G401.6 (cell line): ENCODE results near the gene KDM4C.
"Not testable (repeated sequence)": the region's sequence is repeated elsewhere in the genome, so short reads cannot be mapped to it uniquely, and the experiment has no call there.

Experiments used
- FAIRE-seq: peaks from 2 replicates; lab custom pipeline; 2012; peaks lifted over from hg19 to GRCh38; lab: Jason Lieb, UNC

KDM4C gene

DNA sequence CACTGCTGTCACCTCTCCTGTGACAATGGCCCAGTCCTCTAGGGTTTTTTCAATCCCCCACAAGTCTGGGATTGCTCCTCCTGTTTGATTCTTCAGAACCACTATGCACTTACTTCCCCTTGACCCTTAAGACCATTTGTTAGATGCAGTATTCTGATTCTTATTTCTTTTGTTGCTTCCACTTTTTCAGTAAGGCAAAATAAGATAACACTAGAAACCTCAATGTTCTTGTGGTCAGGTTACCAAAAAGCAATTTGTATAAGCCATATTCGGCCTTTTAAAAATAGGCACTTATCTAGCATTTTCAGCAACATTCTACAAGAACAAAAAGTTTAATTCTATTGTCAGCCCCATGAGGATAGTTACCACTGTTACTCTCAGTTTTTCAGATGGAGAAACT, 220.0 kb downstream of the KDM4C start:
- FAIRE-seq, result no peak

DNA sequence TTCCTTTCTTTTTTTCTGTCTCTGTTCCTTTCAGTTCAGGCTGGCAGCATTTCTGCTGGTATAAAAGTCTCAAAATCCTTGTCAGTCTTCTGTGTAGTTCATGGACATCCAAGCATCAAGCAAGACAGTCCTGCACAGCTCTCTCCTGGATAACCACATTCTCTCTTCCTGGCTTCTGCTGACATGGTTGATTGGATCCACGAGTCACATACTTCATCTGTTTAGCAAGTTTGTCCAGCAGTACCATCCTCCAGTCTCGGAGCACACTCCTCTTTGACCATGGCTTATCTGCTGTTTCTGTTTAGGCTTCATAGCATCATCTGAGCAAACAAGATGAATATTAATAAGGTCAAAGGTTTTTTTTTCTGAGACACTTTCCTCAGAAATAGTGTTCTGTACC, 220.8 kb downstream of the KDM4C start:
- no peak for FAIRE-seq

DNA sequence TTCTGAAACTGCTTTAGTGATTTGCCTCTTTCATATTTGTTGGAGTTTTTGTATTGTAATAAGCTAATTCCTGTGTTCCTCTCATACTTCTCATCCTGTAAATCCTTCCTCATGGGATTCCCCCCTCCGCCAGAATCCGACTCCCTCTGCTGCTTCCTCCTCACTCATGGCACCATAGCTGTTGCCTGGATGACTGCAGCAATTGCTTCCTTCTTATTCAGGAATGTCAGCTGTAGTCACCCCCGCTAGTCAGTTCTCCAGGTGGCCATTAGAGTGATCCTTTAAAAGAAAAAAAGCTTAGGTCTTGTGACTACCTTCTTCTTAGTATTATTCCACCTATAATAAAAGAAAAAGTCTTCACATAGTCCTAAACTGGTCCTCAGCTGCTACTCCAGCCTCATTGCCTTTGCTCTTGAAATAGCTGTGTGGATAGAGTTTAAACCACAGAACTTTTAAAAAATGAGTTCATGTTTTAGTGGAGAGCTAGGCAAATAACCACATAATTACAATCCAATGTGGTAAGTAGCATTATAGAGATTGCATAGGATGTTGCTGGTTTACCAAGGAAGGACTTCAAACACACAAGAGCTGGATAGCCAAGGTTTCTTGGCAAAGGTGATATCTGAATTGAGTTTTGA, 227.3 kb downstream of the KDM4C start:
- no peak for FAIRE-seq

DNA sequence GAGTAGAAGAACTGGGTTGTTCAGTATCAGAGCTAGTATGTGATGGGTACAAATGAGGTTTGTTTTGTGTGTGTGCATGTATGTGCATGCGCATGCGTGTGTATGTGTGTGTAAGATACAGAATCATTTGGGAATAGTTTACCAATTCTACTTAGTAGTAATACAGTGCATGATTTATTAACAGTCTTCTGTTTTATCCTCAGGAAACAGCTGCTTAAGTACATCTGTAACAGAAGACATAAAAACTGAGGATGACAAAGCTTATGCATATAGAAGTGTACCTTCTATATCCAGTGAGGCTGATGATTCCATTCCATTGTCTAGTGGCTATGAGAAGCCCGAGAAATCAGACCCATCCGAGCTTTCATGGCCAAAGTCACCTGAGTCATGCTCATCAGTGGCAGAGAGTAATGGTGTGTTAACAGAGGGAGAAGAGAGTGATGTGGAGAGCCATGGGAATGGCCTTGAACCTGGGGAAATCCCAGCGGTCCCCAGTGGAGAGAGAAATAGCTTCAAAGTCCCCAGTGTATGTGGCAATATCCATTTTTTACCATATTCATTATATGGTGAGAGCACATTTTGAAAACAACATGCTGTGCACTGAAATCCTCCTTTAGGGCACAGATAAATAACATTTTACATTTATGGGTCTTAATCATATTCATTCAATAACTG, 228.5 kb downstream of the KDM4C start:
- FAIRE-seq, result no peak

DNA sequence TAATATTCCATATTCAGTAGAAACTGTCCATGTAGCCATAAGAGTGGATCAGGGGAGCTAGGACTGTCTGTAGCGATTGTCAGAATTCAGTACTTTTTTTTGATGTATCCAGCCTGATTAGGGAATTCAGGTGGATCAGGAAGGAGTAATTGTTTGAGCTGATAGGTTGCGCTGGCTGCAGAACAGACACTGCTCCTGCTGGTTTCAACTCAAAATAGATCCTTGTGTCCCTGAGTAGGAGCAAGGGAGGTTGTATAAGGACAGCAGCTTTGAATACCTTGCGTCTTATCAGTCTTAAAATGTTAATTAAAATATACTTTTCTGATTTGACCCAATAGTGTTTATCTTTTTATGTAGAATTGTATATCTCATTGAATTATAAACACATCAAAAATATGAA, 229.6 kb downstream of the KDM4C start:
- no peak for FAIRE-seq

DNA sequence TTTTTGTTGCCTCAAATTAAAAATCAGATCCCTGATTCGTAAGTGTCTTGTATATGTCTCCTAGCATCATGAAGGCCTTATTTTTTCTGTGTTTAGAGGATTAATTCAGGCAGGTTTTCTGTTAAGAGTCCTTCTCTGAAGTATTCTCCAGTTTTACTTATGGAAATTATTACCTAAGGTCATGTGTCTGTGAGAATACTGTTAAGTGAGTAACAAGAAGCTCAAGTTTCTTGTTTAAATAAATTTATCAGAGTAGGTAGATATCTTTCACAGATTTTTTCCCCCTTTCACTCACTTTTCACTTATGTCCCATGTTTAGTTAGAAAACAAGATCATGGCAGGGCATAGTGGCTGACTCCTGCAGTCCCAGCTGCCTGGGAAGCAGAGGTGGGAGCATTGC, 233.6 kb downstream of the KDM4C start:
- no peak for FAIRE-seq

DNA sequence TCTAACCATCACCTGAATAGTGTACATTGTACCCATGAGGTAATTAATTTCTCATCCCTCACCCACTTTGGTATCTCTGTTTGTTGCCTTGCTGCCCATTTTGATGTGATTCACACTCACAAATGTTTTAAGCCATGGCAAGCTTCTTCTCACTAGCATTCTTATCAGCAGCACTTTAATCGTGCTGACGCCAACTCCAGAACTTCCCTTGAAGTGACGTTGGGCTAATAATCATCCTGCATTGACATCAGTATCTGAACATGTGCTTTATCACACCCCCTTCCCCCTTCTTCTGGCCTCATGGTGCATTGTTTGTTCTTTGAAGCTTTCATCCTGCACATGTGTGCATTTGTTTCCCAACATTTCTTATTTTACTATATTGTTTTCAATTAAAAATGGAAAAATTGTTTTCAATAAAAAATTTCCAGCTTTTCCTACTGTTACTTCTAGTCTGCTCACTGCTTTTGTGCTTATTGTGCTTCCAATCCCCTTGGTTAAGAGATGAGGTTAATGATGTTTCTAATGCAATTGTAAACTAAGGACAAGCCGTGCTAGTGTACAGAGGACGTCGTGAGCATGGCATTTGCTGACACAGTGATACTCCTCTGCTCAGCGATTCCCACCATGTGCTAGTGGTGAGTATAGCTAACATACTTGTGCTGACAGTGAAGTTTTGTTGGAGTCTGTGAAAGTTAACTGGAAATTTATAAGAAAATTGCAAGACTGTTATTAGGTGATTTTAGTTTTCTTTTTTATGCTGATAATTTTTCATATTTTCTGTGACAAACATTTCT, 238.5 kb downstream of the KDM4C start:
- no peak for FAIRE-seq

DNA sequence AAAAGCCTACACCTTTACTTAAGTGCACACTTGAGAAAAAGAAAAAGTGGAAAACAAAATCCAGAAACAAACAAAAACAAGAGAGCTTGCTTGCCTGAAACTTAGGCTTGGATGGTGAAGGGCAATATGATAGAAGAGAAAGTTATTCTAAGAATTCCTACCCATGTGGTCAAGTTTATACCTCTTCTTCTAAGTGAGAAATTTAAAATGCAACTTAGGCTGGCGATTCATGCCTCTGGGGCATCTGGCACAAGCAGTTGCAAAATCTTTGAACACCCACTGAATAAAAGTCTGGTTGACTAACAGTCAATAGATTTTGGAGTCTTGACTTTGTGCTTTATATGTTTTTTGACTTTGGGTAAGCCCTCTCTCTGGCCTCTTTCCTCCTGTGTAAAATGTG, 239.6 kb downstream of the KDM4C start:
- no peak for FAIRE-seq

DNA sequence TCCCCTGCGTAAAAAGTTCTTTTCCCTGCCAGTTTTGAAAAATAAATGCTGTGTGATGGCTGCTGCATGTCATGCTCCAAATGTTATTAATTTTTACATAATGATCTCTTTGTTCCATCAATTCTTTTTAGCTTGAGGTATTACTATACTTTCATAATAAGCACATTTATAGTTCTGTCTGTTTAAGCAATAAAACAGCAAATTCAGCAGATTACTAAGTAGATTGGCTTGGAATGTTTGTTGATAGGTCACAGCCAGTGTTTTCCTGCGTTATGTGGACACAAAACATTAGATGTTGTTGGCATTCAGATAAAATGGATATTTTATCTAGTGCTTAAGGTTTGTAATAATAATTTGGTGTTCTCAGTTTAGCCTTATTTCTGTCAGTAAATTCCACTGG, 242.0 kb downstream of the KDM4C start:
- no peak for FAIRE-seq

DNA sequence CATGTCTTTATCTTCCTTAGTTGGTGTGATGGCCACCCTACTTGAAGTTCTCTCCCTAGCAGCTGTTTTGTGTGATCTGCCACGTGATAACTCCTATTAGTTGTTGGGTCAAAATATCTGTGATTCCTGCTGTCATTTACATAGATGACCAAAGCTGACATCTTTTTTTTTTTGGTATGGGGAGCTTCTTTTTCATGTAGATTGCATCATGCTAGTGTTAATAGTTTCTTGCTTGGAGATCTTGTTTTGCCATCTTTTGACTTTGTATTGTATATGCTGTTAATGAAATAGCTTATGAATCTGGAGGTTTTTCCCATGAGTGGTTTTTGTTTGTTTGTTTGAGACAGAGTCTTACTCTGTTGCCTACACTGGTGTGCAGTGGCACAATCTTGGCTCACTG, 243.8 kb downstream of the KDM4C start:
- no peak for FAIRE-seq

DNA sequence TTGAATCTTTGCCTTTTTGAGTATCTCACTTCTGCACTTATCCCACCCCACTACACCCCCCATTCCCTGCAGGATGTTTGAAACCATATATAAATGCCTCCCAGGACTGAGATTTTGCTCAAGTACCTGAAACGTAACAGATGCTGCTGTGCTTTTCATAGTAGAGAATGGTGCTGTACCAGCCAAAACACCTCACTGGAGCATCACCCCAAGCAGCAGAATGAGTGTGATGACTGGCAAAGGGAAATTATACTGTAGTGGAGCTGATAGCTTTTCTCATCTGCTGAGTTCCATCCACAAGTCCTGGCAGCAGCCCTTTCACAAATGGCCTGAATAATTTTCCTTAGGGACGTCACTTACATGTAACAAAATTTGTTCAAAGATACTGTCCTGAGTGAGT, 246.1 kb downstream of the KDM4C start:
- no peak for FAIRE-seq

DNA sequence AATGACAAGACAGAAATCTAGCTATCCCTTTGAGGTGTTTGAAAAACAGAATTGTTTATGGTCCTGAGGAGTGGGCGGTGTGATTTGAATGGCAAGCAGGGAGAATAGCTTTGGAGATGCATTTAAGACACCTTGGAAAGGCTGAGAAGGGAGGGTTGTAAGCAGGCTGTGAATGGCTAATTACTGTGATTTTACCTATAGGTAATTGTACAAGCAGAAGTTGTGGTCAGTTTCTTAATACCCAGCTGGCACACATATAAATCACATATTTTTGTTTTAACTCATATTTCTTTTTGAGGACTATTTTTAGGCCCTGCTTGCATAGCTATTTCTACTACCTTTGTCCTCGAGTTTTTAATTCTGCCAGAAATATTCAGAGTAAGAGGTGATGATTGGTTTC, 248.6 kb downstream of the KDM4C start:
- no peak for FAIRE-seq

DNA sequence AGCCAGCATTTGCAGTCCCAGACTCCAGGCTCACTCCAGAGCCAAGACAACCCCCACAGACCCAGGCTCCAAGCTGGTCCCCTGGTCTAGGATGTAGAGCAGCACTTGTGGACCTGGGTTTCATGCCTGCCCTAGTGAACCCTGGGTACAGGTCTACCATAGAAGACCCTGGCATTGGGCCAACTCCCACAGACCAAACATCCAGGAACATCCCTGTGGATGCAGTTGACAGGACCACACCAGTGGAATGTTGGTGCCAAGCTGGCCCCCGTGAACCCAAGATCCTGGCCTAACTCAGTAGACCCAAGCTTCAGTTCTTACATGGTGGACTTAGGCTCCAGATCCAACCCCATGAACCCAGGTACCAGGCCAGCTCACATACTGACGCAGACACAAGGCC, 250.6 kb downstream of the KDM4C start:
- no peak for FAIRE-seq

DNA sequence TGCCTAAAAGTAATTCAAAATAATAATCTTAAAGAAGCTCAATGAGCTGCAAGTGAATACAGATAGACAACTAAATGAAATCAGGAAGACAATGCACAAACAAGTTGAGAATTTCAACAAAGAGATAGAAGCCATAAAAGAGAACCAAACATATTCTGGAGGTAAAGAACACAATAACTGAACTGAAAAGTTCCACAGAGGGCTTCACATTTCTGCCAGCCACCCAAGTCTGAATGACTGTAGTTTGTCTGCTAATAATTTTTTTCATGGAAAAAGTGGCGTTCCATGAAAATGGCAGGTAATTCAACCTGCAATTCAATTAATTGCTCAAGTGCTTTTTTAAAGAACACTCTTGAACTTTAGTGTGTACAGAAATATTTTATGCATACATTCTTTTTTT, 251.3 kb downstream of the KDM4C start:
- no peak for FAIRE-seq

DNA sequence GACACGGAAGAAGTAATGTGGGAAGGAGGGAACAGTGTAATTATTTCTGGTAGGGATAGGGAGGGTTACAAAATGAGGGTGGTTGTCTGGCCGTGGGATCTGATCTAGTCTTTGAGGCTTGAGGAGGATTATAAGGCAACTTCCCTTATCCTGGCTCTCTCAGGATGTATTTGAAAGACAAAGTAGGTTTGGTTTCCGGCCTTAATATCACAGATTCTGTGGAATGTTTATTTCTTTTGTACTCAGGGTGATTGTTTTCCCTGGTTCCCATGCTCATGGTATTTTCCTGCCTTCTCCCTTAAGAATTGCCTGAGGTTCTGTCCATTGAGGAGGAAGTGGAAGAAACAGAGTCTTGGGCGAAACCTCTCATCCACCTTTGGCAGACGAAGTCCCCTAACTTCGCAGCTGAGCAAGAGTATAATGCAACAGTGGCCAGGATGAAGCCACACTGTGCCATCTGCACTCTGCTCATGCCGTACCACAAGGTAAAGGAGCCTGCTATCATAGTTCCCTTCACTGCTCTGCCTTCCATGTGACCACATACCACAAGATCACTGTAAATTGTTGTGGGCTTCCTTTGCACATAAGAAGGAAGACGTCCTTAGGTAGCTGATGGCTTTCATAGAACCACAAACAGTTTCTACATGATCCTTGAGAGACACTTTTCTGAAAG, 253.8 kb downstream of the KDM4C start:
- FAIRE-seq, result no peak

DNA sequence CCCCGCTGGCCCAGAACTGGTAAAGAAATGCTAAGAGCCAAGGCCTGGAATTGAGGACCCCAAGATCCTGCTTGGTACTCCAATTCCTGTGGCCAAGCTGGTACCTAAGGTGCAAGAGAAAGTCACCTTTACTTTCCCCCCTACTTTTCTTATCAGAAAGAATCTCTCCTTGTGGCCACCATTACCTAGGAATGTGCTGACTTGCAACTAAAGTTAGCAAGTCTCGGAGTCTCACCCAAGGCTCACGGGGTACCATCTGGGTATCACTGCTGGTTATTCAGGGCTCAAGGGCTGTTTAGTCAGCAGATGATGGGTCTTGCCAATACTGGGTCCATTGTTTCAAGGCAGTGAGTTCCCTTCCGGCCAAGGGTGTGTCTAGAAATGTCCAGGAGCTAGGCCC, 270.2 kb downstream of the KDM4C start:
- FAIRE-seq, result no peak

DNA sequence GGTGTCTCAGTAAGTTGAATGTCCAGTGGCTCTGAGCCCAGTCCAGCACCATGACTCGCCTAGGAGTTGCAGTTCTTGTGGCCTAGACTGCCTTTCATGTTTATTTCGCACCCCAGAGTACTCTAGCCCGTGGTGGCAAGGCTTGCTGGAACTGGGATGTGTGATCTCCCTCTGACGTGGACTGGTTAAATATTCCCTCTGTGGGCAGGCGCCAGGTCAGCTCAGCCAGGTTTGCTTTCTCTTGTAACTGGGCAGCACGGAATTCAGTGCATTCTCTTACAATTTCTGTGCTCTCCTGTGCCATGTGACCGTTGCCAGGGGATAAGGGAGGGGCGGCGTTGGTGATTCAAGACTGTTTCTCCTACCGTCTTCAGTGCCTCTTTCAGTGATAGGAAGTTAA, 270.8 kb downstream of the KDM4C start:
- FAIRE-seq, result no peak

DNA sequence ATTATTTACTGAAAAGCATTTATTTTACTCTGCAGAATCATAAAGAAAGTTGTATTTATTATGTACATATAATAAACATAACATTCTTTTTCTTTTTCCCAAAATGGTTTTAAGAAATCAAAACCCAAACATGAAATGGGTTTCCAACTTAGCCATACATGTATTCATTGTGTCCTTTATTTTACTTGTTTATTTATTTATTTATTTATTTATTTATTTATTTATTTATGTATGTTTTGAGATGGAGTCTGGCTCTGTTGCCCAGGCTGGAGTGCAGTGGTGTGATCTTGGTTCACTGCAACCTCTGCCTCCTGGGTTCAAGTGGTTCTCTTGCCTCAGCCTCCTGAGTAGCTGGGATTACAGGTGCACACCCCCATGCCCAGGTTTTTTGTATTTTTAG, 273.2 kb downstream of the KDM4C start:
- not testable (repeated sequence) for FAIRE-seq

DNA sequence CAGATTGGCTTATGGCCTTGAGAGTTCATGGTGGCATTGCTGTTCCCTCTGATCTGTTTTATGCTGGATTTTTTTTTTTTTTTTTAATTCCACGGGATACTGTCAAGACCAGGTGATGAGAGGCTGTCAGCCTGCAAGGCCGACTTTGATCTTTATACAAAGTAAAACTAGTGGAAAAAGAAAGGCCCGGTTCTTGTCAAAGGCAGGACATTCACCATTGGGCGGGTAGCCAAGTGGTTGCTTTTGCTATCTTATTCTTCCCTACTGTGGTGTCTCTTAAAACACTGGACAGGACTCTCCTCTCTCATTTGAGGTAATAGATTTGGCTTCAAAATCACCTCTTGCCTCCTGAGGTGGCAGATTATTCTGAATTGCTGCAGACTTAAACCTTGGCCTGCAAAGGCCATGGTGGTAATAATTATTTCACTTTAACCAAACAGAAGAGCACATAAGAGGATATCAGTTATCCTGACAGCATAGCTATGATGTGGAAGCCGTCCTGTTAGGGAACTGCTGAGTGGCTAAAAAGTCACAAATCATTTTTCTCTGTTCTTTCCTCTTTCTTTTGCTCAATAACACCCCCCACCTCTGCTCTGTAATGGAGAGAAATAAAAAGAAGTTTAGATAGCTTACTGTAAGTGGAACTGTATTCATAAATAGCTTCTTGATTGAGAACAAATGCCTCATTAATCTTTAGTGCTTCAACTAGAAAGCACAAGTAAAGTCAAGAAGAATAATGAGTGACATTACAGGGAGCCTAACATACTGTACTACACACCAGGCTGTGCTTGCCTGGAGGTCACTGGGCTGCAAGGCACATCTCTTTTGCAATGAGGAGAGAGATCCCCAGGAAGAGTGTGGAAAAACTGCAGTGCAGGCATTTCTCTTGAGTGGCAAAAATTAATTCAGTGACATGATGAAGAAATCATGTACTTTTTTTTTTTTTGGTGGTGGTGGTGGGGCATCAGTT, 275.6 kb downstream of the KDM4C start:
- FAIRE-seq, result no peak

DNA sequence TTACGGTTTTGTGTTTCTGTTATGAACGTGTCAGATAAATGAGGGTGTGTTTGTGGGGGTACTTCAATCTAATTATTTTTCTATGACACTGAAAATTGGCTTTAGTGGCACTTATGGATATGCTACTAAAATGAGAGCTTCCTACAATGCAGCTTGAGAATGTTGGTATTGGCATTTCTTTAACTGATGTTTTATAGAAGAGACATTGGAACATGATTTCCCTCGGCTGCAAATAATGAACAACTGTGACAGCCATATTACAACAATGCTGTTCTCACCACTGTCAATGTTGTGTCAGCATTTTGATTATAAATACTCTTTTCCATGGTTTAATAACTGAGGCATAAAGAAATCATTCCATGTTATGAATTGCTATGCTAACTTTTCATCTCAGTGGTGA, 279.4 kb downstream of the KDM4C start:
- FAIRE-seq, result no peak

DNA sequence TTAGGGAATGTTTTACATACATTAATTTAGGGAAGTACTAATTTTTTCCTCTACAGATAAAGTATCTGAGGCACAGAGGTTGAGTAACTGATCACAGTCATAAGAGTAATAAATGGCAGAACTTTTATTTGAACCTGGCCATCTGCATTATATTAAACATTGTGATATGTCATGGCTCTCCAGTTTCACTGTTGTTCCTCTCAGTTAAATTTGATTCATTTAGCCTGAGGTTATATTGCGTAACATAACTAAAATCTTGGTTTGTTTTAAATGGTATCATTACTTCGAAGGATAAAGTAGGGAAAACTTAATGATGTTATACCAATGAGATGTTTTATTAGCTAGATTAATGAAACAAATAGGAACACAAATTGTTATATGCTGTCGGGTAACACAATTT, 284.4 kb downstream of the KDM4C start:
- no peak for FAIRE-seq

DNA sequence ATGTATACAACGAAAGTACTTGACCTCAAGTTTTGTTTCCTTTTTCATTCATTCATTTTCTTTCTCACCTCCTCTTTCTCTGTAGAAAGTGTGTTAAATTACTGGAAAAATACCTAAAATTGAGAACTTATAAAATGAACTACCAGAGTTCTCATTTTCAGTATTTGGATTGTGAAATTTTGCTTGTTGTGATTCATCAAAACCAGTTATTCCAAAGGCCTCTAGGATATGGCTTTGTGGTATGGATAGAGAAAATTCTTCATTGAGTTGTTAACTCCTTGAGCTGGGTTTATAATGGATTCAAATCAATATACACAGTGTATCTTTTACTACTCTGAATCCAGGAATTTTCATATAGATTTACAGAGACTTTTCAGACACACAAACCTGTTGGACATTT, 287.6 kb downstream of the KDM4C start:
- no peak for FAIRE-seq
